HEK293 (cell line): ENCODE results near the gene AATK.

Experiments used
- BCL11B ChIP-seq: fragments of 450-650 bp; formaldehyde crosslinking; IDR thresholded peaks from 2 replicates; pipeline ENCODE4 v1.5.1; 2016; ENCODE audit warnings: low read depth, missing biosample characterization, missing genetic modification characterization
- GLIS2 ChIP-seq: fragments of 450-650 bp; formaldehyde crosslinking; IDR thresholded peaks from 2 replicates; pipeline ENCODE4 v1.5.1; 2016; ENCODE audit warnings: missing biosample characterization, missing genetic modification characterization
- HIC1 ChIP-seq: fragments of 450-650 bp; formaldehyde crosslinking; IDR thresholded peaks from 2 replicates; pipeline ENCODE4 v1.5.1; 2016; ENCODE audit warnings: missing biosample characterization, missing genetic modification characterization
- KLF8 ChIP-seq: fragments of 450-650 bp; formaldehyde crosslinking; IDR thresholded peaks from 2 replicates; pipeline ENCODE4 v1.5.1; 2016; ENCODE audit warnings: missing biosample characterization, missing genetic modification characterization
- PRDM1 ChIP-seq: fragments of 450-650 bp; formaldehyde crosslinking; IDR thresholded peaks from 2 replicates; pipeline ENCODE4; 2016; ENCODE audit warnings: missing biosample characterization, missing genetic modification characterization
- SCRT2 ChIP-seq: fragments of 450-650 bp; formaldehyde crosslinking; IDR thresholded peaks from 2 replicates; pipeline ENCODE4 v1.5.1; 2016; ENCODE audit warnings: missing biosample characterization, missing genetic modification characterization
- SP3 ChIP-seq: fragments of 450-650 bp; formaldehyde crosslinking; IDR thresholded peaks from 2 replicates; pipeline ENCODE4 v1.5.1; 2016; ENCODE audit warnings: missing biosample characterization, missing genetic modification characterization
- SP7 ChIP-seq: fragments of 450-650 bp; formaldehyde crosslinking; IDR thresholded peaks from 2 replicates; pipeline ENCODE4 v1.5.1; 2016; ENCODE audit warnings: missing biosample characterization, missing genetic modification characterization
- TSHZ1 ChIP-seq: fragments of 450-650 bp; formaldehyde crosslinking; IDR thresholded peaks from 2 replicates; pipeline ENCODE4 v1.5.1; 2016; ENCODE audit warnings: missing biosample characterization, missing genetic modification characterization, borderline replicate concordance
- WT1 ChIP-seq: fragments of 450-650 bp; formaldehyde crosslinking; IDR thresholded peaks from 2 replicates; pipeline ENCODE4 v1.5.1; 2016; ENCODE audit warnings: missing biosample characterization, missing genetic modification characterization
- ZBTB1 ChIP-seq: fragments of 450-650 bp; formaldehyde crosslinking; IDR thresholded peaks from 2 replicates; pipeline ENCODE4 v1.5.1; 2016; ENCODE audit warnings: missing biosample characterization, missing genetic modification characterization
- ZBTB17 ChIP-seq: fragments of 450-650 bp; formaldehyde crosslinking; IDR thresholded peaks from 2 replicates; pipeline ENCODE4 v1.5.1; 2016; ENCODE audit warnings: missing biosample characterization, missing genetic modification characterization
- ZBTB21 ChIP-seq: fragments of 450-650 bp; formaldehyde crosslinking; IDR thresholded peaks from 2 replicates; pipeline ENCODE4 v1.5.1; 2017; ENCODE audit warnings: missing biosample characterization, missing genetic modification characterization
- ZBTB44 ChIP-seq: fragments of 450-650 bp; IDR thresholded peaks from 2 replicates; pipeline ENCODE4 v1.5.1; 2018; ENCODE audit warnings: missing biosample characterization, mild to moderate bottlenecking, missing genetic modification characterization
- ZFHX2 ChIP-seq: fragments of 450-650 bp; formaldehyde crosslinking; conservative IDR thresholded peaks from 2 replicates; pipeline ENCODE4 v1.5.1; 2016; ENCODE audit warnings: missing biosample characterization, missing genetic modification characterization
- ZNF2 ChIP-seq: fragments of 450-650 bp; formaldehyde crosslinking; IDR thresholded peaks from 2 replicates; pipeline ENCODE4 v1.5.1; 2016; ENCODE audit warnings: missing biosample characterization, missing genetic modification characterization
- ZNF23 ChIP-seq: fragments of 450-650 bp; formaldehyde crosslinking; IDR thresholded peaks from 2 replicates; pipeline ENCODE4 v1.5.1; 2016; ENCODE audit warnings: missing biosample characterization, missing genetic modification characterization, borderline replicate concordance
- ZNF311 ChIP-seq: fragments of 450-650 bp; formaldehyde crosslinking; IDR thresholded peaks from 2 replicates; pipeline ENCODE4 v1.5.1; 2017; ENCODE audit warnings: missing biosample characterization, missing genetic modification characterization, borderline replicate concordance
- ZNF324 ChIP-seq: fragments of 450-650 bp; formaldehyde crosslinking; IDR thresholded peaks from 2 replicates; pipeline ENCODE4 v1.5.1; 2016; ENCODE audit warnings: missing biosample characterization, missing genetic modification characterization
- ZNF394 ChIP-seq: fragments of 450-650 bp; formaldehyde crosslinking; IDR thresholded peaks from 2 replicates; pipeline ENCODE4 v1.5.1; 2016; ENCODE audit warnings: missing biosample characterization, missing genetic modification characterization, mild to moderate bottlenecking, moderate library complexity, borderline replicate concordance
- ZNF398 ChIP-seq: fragments of 450-650 bp; formaldehyde crosslinking; IDR thresholded peaks from 2 replicates; pipeline ENCODE4 v1.5.1; 2017; ENCODE audit warnings: missing biosample characterization, missing genetic modification characterization
- ZNF433 ChIP-seq: fragments of 450-650 bp; formaldehyde crosslinking; IDR thresholded peaks from 2 replicates; pipeline ENCODE4 v1.5.1; 2016; ENCODE audit warnings: missing biosample characterization, missing genetic modification characterization, low read depth
- ZNF521 ChIP-seq: fragments of 450-650 bp; formaldehyde crosslinking; IDR thresholded peaks from 2 replicates; pipeline ENCODE4 v1.5.1; 2017; ENCODE audit warnings: missing biosample characterization, mild to moderate bottlenecking, missing genetic modification characterization
- ZNF558 ChIP-seq: fragments of 450-650 bp; formaldehyde crosslinking; IDR thresholded peaks from 2 replicates; pipeline ENCODE4 v1.5.1; 2016; ENCODE audit warnings: missing biosample characterization, missing genetic modification characterization
- ZNF561 ChIP-seq: fragments of 450-650 bp; IDR thresholded peaks from 2 replicates; pipeline ENCODE4 v1.5.1; 2018; ENCODE audit warnings: missing biosample characterization, missing genetic modification characterization, borderline replicate concordance
- ZNF596 ChIP-seq: fragments of 450-650 bp; IDR thresholded peaks from 2 replicates; pipeline ENCODE4 v1.5.0; 2018; ENCODE audit warnings: missing biosample characterization, mild to moderate bottlenecking, missing genetic modification characterization, moderate library complexity
- ZNF600 ChIP-seq: fragments of 450-650 bp; formaldehyde crosslinking; IDR thresholded peaks from 2 replicates; pipeline ENCODE4 v1.5.1; 2016; ENCODE audit warnings: missing biosample characterization, missing genetic modification characterization
- ZNF624 ChIP-seq: fragments of 450-650 bp; formaldehyde crosslinking; IDR thresholded peaks from 2 replicates; pipeline ENCODE4 v1.5.1; 2017; ENCODE audit warnings: missing biosample characterization, missing genetic modification characterization
- ZNF629 ChIP-seq: fragments of 450-650 bp; formaldehyde crosslinking; IDR thresholded peaks from 2 replicates; pipeline ENCODE4 v1.5.1; 2017; ENCODE audit warnings: missing biosample characterization, missing genetic modification characterization
- ZNF660 ChIP-seq: fragments of 450-650 bp; IDR thresholded peaks from 2 replicates; pipeline ENCODE4 v1.5.1; 2018; ENCODE audit warnings: missing biosample characterization, mild to moderate bottlenecking, missing genetic modification characterization
- ZSCAN23 ChIP-seq: fragments of 450-650 bp; formaldehyde crosslinking; IDR thresholded peaks from 2 replicates; pipeline ENCODE4 v1.5.1; 2016; ENCODE audit warnings: missing biosample characterization, missing genetic modification characterization
- ZXDB ChIP-seq: fragments of 450-650 bp; formaldehyde crosslinking; IDR thresholded peaks from 2 replicates; pipeline ENCODE4 v1.5.1; 2016; ENCODE audit warnings: missing biosample characterization, missing genetic modification characterization

Gene AATK

GRCh38 chr17:81094509-81095382 lies 71.3 kb downstream of the AATK start (continued):
- peak; percentile 63 for TF ChIP-seq ZFHX2 (tag by site-specific recombination)
- peak; percentile 88; the same call in 1 of the 2 replicates for TF ChIP-seq ZBTB1
- TF ChIP-seq ZBTB44 (tag by site-specific recombination) = peak; percentile 98
- peak; percentile 76 for TF ChIP-seq HIC1 (tag by site-specific recombination)
- TF ChIP-seq ZNF660 (tag by site-specific recombination) = peak; percentile 94
- TF ChIP-seq SP7 (tag by site-specific recombination) = peak; percentile 88
- TF ChIP-seq ZNF561 = peak; percentile 86; the same call in 1 of the 2 replicates
- no peak for TF ChIP-seq ZNF433 (tag by site-specific recombination)
- TF ChIP-seq ZNF600 (tag by site-specific recombination) = peak; percentile 62; the same call in 1 of the 2 replicates
- TF ChIP-seq SCRT2 (tag by site-specific recombination) = 0 out of 2 replicates have a peak, but pooled peaks have one; percentile 0
- TF ChIP-seq PRDM1 = peak; percentile 88
- peak; percentile 94 for TF ChIP-seq ZNF629
- peak; percentile 49; the same call in 1 of the 2 replicates for TF ChIP-seq BCL11B (tag by site-specific recombination)
- peak; percentile 52; the same call in 1 of the 2 replicates for TF ChIP-seq ZNF394 (tag by site-specific recombination)
- peak; percentile 85; the same call in 1 of the 2 replicates for TF ChIP-seq ZSCAN23
- TF ChIP-seq ZBTB21 (tag by site-specific recombination) = peak; percentile 30; the same call in 1 of the 2 replicates
- peak; percentile 52; the same call in 1 of the 2 replicates for TF ChIP-seq ZNF2 (tag by site-specific recombination)
- no peak for TF ChIP-seq ZNF23 (tag by site-specific recombination)
- TF ChIP-seq KLF8 (tag by site-specific recombination) = peak; percentile 88
- TF ChIP-seq ZNF398 (tag by site-specific recombination) = peak; percentile 41; the same call in 1 of the 2 replicates
- no peak for TF ChIP-seq ZNF311 (tag by site-specific recombination)
- peak; percentile 73 for TF ChIP-seq WT1 (tag by site-specific recombination)
- no peak for TF ChIP-seq ZNF624 (tag by site-specific recombination)
- no peak for TF ChIP-seq ZNF558 (tag by site-specific recombination)
- peak; percentile 80 for TF ChIP-seq ZBTB17 (tag by site-specific recombination)
- TF ChIP-seq SP3 (tag by site-specific recombination) = peak; percentile 66; the same call in 1 of the 2 replicates
- TF ChIP-seq GLIS2 (tag by site-specific recombination) = peak; percentile 88
- TF ChIP-seq ZNF521 = no peak
- no peak for TF ChIP-seq ZNF596 (tag by site-specific recombination)
- peak; percentile 88 for TF ChIP-seq ZNF324 (tag by site-specific recombination)
- TF ChIP-seq TSHZ1 = peak; percentile 92
- no peak for TF ChIP-seq ZXDB (tag by site-specific recombination)
